ENCODE data around the gene FBXL7.

Gene FBXL7

DNA sequence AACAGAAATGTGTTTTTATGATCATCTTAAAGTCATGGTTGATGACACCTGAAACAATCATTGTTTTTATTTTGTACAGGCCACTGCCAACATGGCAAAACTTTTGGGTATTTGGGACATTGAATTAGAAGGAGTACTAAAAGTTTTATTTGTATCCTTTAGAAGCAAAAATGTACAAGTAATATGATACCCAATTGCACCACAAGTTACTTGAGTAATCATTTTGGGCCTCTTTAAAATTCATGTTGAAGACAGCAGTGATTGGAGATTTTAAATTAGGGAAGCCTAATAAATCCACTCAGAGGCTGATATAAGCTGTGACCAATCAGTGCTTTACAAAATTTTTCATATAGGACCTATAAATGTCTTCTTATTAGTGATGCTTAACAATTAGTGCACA, 466.7 kb downstream of the FBXL7 start:
- no peak for DNase-seq

DNA sequence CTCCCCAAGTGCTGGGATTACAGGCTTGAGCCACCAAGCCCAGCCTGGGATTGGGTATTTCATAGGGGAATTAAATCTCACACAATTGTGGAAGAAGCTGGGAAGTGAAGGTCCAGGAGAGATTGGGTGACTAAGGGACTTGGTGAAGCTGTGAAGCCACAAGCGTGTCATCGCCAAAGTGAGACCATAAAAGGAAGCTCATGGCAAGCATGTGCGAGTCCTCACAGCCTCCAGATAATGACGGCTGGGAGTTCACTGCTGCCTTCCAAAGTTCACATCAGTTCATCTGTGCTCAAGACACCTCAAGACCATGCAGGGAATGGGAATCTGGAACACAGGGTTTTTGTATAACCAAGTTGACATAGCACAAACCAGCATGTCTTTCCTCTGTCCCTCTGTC, 469.0 kb downstream of the FBXL7 start:
- no peak for DNase-seq

DNA sequence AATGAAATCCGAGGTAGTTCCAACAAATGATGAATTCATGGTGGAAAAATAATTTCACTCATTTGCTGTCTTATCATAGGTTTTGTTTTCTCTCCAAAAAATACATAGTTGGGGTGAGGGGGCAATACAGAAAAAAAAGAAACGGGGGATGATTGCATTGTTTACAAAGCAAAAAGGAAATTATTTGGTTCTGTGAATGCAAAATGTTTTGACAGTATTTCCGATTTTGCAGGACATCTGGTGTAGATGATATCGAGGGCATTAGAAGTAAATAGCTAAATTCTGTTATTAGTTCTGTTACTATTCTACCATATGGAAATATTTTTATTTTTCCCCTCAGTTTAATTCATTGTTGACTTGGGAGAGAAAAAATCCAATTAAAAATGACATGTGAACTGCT, 477.9 kb downstream of the FBXL7 start:
- DNase-seq = no peak

DNA sequence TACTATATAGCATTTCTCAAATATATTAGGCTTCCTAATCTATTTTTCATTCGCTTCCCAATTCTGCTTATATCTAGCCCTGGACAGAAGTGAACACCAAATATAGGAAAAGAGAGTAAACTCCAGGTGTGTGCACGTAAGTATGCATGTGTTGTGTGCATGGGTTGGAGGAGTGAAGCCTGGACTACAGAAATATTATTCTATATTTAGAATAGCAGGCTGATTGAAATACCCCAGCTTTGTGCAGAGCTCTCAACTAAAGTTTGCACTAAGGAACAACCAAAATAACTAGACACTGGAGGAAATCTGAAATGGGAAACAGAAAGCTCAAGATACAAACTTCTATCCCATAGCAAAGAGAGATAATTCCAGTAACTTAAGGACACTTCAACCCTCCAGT, 480.9 kb downstream of the FBXL7 start:
- no peak for DNase-seq

DNA sequence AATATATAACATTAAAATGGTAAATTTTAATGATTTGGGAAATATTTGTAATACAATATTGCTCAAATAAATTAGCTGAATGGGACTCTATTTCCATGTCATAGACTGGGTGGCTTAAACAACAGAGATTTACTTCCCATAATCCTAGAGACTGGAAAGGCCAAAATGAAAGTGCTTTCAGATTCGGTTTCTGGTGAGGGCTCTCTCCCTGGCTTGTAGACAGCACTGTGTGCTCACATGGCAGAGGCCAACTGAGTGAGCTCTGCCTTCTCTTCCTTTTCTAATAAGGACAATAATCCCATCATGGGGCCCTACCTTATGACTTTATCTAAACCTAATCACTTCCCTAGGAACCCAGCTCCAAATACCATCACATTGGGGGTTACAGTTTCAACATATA, 483.4 kb downstream of the FBXL7 start:
- no peak for DNase-seq
